Testis (tissue), 2 donors: ENCODE data around the gene OXSR1.

Experiments
- POLR2A ChIP-seq: fragments of 450-650 bp; IDR thresholded peaks from one replicate; pipeline ENCODE4 v1.6.1; 2017; ENCODE audit warnings: antibody characterized with exemption, mild to moderate bottlenecking, moderate library complexity
- TF ChIP-seq, protein P1 (sequence below), 3 experiments: fragments of 450-650 bp in 2 of 3; fragments of 200-600 bp in 1 of 3; sonication (generic) in 1 of 3; IDR thresholded peaks; one replicate each; pipeline ENCODE4 v1.5.1; 2016 to 2019; ENCODE audit warnings: antibody characterized with exemption in 3 of 3, mild to moderate bottlenecking in 2 of 3, moderate library complexity in 1 of 3

DNA sequence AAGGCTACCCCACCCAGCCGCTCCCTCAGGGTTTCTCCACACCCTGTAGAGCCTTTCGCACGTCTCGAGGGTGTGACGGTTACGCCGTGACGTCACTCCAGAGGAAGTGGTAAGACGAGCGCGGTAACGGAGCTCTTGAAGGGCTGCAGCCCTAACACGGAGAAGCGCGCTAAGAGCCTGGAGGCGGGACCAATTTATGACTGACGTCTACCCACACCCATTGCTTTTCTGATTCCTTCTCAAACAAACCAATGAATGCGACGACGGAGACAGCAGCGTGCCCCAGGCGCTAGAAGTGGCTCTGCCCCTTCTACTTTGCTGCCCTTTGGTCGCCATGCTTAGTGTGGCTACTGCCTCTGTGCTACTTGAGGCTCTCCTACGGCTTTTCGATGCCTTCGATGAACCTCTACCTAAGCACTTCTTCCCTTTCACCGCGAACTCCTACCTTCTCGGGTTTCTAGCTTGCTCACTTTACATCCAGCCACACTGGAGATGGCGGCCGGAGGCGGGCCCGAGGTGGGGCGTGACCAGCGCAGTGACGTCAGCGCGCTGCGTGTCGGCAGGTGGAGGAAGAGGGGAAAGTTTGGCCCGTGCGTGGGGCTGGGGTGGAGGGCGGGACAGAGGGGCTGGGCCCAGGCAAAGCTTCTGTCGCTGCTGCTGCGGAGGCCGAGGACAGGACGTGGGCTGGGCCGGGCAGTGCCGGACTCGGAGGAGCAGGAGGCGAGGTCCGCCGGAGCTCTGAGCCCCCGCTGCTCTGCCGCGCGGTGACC, at the start of gene OXSR1:
- peak; percentile 67 for TF ChIP-seq POLR2A
- TF ChIP-seq, protein P1, sequence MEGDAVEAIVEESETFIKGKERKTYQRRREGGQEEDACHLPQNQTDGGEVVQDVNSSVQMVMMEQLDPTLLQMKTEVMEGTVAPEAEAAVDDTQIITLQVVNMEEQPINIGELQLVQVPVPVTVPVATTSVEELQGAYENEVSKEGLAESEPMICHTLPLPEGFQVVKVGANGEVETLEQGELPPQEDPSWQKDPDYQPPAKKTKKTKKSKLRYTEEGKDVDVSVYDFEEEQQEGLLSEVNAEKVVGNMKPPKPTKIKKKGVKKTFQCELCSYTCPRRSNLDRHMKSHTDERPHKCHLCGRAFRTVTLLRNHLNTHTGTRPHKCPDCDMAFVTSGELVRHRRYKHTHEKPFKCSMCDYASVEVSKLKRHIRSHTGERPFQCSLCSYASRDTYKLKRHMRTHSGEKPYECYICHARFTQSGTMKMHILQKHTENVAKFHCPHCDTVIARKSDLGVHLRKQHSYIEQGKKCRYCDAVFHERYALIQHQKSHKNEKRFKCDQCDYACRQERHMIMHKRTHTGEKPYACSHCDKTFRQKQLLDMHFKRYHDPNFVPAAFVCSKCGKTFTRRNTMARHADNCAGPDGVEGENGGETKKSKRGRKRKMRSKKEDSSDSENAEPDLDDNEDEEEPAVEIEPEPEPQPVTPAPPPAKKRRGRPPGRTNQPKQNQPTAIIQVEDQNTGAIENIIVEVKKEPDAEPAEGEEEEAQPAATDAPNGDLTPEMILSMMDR (IDR thresholded peaks at IDR 0.05) = peak in 1 of 3 experiments; percentile 16
